ENCODE data around the gene MAPKAP1. TPM values are rescaled to one million over a fixed set of nuclear protein-coding genes. Genes with fewer than 3 reads are reported as not detected.

The MAPKAP1 gene
- total RNA-seq, 1 donor from 2014 or later, result 56.6 TPM

DNA sequence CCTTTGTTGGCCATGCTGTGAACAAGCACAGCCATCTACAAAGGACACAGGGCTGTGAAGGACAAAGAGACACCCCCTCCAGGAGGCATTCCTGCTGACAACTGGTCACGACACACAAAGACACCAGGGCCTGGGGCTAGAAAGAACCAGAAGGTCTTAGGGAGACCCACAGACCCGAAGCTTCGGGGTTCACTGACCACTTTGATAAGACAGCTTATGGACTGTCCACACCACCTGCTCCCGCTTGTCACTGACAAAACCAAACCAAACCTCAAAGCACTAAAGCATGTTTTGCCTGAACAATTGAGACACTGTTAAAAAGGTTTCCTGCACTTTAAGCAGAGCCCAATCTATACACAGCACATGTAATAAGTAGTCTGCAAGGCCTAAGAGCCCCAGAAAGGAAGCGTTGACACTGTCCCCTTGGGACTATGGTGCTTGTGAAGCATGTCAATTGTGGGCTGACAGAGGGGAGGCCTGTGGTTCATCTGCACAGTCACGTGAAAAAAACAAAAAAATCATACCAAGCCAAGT, 260.4 kb downstream of the MAPKAP1 start:
- H3K4me3 ChIP-seq, result no peak overlapping the region
- peaks cover 26% of the 10 kb centered on the region for H3K4me1 ChIP-seq
- H3K4me2 ChIP-seq, result peak overlapping the region; percentile 50
- peaks cover 13% of the 10 kb centered on the region for H4K20me1 ChIP-seq (ENCODE audit: low read depth)
- H3K9ac ChIP-seq, result no peak overlapping the region
- TF ChIP-seq EZH2phosphoT487 (IDR thresholded peaks at IDR 0.05) (no peak), EZH2 (IDR thresholded peaks at IDR 0.05) (no peak)
- TF ChIP-seq, protein P1, sequence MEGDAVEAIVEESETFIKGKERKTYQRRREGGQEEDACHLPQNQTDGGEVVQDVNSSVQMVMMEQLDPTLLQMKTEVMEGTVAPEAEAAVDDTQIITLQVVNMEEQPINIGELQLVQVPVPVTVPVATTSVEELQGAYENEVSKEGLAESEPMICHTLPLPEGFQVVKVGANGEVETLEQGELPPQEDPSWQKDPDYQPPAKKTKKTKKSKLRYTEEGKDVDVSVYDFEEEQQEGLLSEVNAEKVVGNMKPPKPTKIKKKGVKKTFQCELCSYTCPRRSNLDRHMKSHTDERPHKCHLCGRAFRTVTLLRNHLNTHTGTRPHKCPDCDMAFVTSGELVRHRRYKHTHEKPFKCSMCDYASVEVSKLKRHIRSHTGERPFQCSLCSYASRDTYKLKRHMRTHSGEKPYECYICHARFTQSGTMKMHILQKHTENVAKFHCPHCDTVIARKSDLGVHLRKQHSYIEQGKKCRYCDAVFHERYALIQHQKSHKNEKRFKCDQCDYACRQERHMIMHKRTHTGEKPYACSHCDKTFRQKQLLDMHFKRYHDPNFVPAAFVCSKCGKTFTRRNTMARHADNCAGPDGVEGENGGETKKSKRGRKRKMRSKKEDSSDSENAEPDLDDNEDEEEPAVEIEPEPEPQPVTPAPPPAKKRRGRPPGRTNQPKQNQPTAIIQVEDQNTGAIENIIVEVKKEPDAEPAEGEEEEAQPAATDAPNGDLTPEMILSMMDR (IDR thresholded peaks at IDR 0.05), result no peak
- no peaks in the 10 kb centered on the region for H3K9me3 ChIP-seq (ENCODE audit: low read depth)
- H3K27ac Mint-ChIP-seq, result peak overlapping the region; percentile 79
- H3K27ac ChIP-seq, result no peak overlapping the region
- H3K27me3 ChIP-seq, result no peaks in the 10 kb centered on the region
- no peaks in the 10 kb centered on the region for H3K36me3 ChIP-seq
- H3K27me3 Mint-ChIP-seq (ENCODE audit: insufficient read depth, low read depth), result peaks cover 2% of the 10 kb centered on the region
- peak overlapping the region; percentile 4 for H3K4me3 Mint-ChIP-seq
- no peak overlapping the region for H2AFZ ChIP-seq (replicated peaks)
- peaks cover 23% of the 10 kb centered on the region for H3K36me3 Mint-ChIP-seq
- H3K9me3 Mint-ChIP-seq, result peaks cover 2% of the 10 kb centered on the region
- H3K79me2 ChIP-seq (ENCODE audit: low read depth), result no peaks in the 10 kb centered on the region
- H3K4me1 Mint-ChIP-seq, result peaks cover 64% of the 10 kb centered on the region
- H3F3A ChIP-seq (ENCODE audit: low read depth), result peaks cover 14% of the 10 kb centered on the region
- peak; percentile 53 for DNase-seq (ENCODE audit: low spot score)

DNA sequence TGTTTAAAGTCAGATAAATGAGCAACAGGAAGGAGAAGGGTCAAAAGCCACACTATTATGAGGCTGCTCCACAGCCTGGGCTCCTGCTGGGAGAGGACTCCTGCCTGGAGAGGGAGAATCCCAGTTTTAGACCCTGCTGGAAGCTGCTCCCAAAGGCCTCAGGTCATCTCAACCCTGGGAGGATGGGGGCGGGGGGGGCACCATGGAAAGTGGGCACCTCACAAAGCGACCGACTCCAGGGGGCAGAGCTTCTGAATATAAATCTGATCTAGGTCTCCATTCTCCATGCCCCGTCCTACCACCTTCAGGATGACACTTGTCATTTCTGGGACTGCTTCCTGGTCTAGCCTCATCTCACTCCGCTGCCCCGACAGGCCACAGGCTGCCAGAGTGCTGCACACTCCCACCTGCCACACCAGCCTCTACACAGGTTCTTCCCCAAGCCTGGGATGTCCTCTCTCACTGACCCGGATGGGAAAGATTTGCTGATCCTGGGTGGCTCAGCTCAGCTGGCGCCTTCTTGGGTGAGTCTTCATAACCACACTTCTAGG, 262.0 kb downstream of the MAPKAP1 start:
- H3K27me3 Mint-ChIP-seq (ENCODE audit: insufficient read depth, low read depth), result peaks cover 1% of the 10 kb centered on the region
- no peak overlapping the region for H3K9ac ChIP-seq
- no peaks in the 10 kb centered on the region for H3K27me3 ChIP-seq
- DNase-seq (ENCODE audit: low spot score), result no peak
- peaks cover 26% of the 10 kb centered on the region for H3K4me1 ChIP-seq
- no peak overlapping the region for H2AFZ ChIP-seq (replicated peaks)
- H3K79me2 ChIP-seq (ENCODE audit: low read depth), result no peaks in the 10 kb centered on the region
- peaks cover 72% of the 10 kb centered on the region for H3K4me1 Mint-ChIP-seq
- H3K4me3 Mint-ChIP-seq, result no peak overlapping the region
- H3K9me3 Mint-ChIP-seq, result no peaks in the 10 kb centered on the region
- H3K4me2 ChIP-seq, result peak overlapping the region; percentile 24
- H3K36me3 ChIP-seq, result no peaks in the 10 kb centered on the region
- H3K9me3 ChIP-seq (ENCODE audit: low read depth), result no peaks in the 10 kb centered on the region
- no peak overlapping the region for H3K27ac Mint-ChIP-seq
- TF ChIP-seq EZH2 (IDR thresholded peaks at IDR 0.05), result no peak
- TF ChIP-seq, protein P1 (IDR thresholded peaks at IDR 0.05), result no peak
- TF ChIP-seq EZH2phosphoT487 (IDR thresholded peaks at IDR 0.05), result no peak
- H3F3A ChIP-seq (ENCODE audit: low read depth), result peaks cover 14% of the 10 kb centered on the region
- peaks cover 13% of the 10 kb centered on the region for H4K20me1 ChIP-seq (ENCODE audit: low read depth)
- H3K36me3 Mint-ChIP-seq, result peaks cover 16% of the 10 kb centered on the region
- H3K27ac ChIP-seq, result no peak overlapping the region
- no peak overlapping the region for H3K4me3 ChIP-seq

DNA sequence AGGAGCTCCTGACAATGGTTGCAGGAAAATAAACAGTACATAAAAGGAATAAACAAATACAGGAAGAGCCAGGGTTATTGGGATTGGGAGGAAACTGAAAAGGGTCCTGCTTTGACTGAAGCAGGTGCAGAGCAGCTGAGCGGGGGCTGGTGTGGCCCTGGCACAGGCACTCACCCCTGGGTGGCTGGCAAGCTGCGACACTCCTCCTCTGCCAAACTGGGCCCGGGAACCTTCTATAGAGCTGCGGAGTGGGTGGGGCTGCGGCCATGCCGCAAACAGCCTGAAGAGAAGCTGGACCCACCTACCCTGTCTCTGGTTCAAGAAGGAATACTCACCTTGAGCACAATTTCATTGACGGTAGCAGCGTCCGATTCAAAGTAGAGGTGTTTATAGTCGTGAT, 262.8 kb downstream of the MAPKAP1 start:
- Mint-ChIP-seq H3K27ac (no peak overlapping the region), H3K36me3 (peaks cover 14% of the 10 kb centered on the region), H3K4me1 (peaks cover 70% of the 10 kb centered on the region), H3K9me3 (no peaks in the 10 kb centered on the region), H3K27me3 (ENCODE audit: insufficient read depth, low read depth) (no peaks in the 10 kb centered on the region), H3K4me3 (no peak overlapping the region)
- TF ChIP-seq, protein P1 (IDR thresholded peaks at IDR 0.05), result no peak
- TF ChIP-seq EZH2 (IDR thresholded peaks at IDR 0.05) (no peak), EZH2phosphoT487 (IDR thresholded peaks at IDR 0.05) (no peak)
- H4K20me1 ChIP-seq (ENCODE audit: low read depth), result peaks cover 13% of the 10 kb centered on the region
- no peaks in the 10 kb centered on the region for H3K79me2 ChIP-seq (ENCODE audit: low read depth)
- no peak overlapping the region for H3K4me2 ChIP-seq
- H3K9ac ChIP-seq, result no peak overlapping the region
- H3K27me3 ChIP-seq, result no peaks in the 10 kb centered on the region
- no peak for DNase-seq (ENCODE audit: low spot score)
- H3K36me3 ChIP-seq, result no peaks in the 10 kb centered on the region
- no peaks in the 10 kb centered on the region for H3K9me3 ChIP-seq (ENCODE audit: low read depth)
- no peak overlapping the region for H2AFZ ChIP-seq (replicated peaks)
- no peak overlapping the region for H3K4me3 ChIP-seq
- peaks cover 26% of the 10 kb centered on the region for H3K4me1 ChIP-seq
- peaks cover 14% of the 10 kb centered on the region for H3F3A ChIP-seq (ENCODE audit: low read depth)
- no peak overlapping the region for H3K27ac ChIP-seq
